ENCODE data around the gene CWF19L1.
"Not testable (repeated sequence)": the region's sequence is repeated elsewhere in the genome, so short reads cannot be mapped to it uniquely, and the experiment has no call there.

Gene CWF19L1

DNA sequence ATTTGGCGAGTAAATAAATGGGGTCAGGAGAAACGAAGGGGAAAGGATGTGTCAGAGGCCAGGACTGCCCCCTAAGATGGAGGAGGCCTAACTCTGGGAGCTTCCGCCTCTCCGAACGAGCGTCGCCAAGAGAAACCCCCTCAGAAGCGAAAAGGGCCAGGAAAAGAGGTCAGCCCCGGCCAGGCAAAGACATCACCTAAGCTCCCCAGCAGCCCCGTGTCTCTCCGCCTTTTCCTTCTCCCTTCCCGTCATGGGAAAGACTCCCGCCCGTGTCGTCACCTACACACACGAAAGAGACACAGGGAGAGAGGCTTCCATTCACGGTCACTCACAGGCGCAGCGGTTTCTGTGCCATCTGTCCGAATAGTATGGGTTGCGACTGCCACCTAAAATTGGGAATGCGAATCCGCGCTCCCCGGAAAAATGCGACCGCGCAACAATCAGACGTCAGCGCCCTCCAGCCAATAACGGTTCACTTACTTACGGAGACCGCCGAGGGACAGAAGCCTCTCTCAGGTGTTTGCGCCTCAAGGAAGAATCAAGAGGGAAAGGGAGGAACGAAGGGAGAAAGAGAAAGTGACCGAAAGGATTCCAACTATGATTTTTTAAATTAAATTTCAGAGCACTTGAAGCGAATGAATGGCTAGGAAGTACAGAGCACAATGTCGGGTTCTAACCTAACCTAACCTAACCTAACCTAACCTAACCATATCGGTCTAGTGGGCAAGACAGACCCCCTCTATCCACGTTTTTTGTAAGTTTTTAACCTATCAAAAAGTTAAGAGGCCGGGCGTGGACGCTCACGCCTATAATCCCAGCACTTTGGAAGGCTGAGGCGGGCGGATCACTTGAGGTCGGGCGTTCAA, at the start of gene CWF19L1:
Gene CWF19L1 (minus strand): TSS at position 400 of the 866 bp plus-strand sequence. CDS start 45 bp downstream, at position 355.
- peak; percentile 91 for DNase-seq (ENCODE audit: low spot score)

GRCh38 chr10:100315615-100316014, 48.2 kb upstream of the CWF19L1 start:
- no peak for DNase-seq (ENCODE audit: low spot score)

- DNase-seq (ENCODE audit: low spot score), result no peak
These were observed 43.9 kb upstream of the CWF19L1 start for GRCh38 chr10:100311298-100311697.

DNA sequence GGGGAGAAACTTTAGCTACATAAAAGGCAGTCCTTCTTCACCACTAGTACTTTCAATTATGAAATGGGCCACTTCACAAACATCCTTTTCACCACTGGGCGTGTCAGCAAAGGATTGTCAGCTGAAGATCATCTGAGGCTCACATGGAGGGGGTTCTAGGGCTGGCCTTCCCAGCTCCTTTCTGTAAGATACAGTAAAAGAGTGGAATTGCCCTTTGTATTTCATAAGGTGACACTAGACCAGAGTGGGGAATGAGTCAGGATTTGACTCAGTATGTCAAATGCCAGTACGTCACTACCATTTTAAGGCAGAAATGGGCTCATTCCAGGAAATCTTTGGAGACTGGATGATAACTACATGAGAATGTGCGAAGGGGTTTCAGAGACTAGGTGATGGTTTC, 40.2 kb upstream of the CWF19L1 start:
- no peak for DNase-seq (ENCODE audit: low spot score)

DNA sequence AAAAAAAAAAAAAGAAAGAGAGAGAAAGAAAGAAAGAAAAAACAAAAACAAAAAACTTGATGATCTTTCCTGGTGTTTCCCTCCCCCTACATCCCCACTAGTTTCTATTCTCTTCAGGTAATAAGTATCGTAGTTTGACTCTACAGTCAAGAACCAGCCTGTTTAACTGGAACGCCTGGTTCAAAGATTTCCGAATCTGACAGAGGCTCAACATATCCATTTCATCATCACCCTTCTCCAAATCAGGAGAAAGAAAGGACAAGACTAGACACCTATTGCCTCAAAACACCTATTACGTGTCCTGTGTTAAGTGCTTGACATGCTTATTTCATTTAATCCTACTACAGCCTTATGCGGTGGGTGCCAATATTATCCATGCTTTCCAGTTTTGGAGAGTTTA, 39.4 kb upstream of the CWF19L1 start:
- DNase-seq (ENCODE audit: low spot score), result no peak

GRCh38 chr10:100304414-100304813, 37.0 kb upstream of the CWF19L1 start:
- no peak for DNase-seq (ENCODE audit: low spot score)

DNA sequence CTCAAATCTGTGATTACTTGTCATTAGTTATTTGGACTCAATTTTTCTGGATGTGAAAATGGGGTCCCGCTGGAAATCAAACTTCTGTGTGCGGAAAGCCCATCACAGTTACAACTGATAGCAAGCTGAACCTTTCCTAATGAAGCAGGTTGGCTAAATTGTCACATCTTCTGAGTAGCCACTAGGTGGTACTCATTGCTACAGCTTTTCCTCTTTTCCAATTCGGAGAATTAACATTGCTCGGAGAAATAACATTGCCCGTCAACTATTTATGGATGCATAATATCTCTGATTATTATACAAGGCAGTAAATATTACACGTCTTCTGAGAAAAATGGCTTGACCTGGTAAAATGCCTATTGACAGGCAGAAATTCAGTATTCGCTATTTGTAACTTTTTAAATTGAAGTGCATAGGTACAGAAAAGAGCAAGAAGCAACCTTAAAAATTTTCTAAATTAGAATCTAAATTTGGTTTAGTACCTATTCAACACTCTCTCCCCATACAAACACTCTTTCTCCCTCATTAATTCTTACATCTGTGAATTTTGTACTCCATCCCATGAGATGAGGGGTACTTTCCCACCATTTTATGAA, 36.4 kb upstream of the CWF19L1 start:
- DNase-seq (ENCODE audit: low spot score), result no peak

- DNase-seq (ENCODE audit: low spot score), result not testable (repeated sequence)
These were observed 33.7 kb upstream of the CWF19L1 start for GRCh38 chr10:100301123-100301522.

DNA sequence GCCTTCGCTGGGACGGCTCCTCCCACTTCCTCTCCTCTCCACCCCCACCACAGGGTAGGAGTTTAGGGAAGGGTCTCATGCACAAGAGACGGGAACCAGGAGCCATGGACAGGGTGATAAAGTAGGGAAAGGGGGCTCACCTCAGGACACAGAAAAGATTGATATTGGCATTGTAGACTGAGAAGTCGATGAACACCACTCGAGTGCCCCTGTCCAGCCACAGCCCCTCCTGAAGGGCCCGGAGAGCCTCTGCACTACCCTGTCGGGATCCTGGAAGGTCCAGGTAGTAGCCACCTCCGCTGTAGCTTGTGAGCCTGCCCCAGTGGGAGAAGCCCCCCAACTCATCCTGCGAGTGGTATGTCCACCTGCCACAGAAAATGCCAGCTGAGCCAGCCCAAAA, 29.8 kb upstream of the CWF19L1 start:
- DNase-seq (ENCODE audit: low spot score), result no peak

DNA sequence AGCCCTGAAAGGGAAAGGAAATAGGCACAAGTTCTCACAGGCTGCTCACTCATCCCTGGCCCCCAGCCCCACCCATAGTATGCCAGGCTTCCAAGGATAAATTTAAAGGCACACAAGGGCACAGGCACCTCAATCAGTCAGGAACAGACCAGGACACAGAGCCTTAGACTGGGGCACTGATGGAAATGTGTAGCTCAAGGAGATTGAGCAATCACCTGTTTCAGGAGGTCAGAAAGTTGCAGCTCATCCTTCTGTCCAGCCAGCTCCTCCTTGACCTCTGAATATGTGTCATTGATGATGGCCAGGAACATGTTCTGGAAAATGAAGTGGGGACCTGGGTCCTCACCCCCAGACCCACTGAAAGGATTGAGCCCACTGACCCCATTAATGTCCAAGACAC, 25.6 kb upstream of the CWF19L1 start:
- DNase-seq (ENCODE audit: low spot score), result no peak

DNA sequence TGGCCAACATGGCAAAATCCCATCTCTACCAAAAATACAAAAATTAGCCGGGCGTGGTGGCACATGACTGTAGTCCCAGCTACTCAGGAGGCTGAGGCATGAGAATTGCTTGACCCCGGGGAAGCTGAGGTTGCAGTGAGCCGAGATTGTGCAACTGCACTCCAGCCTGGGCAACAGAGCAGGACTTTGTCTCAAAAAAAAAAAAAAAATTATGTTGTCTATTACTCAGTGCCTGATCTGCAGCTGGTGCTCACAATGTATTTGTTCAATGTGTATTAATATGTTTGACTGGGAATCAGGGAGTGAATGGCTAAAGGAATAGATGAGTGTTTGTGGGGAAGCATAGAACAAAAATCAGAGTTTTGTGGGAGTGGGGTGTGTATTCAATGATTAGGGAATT, 24.9 kb upstream of the CWF19L1 start:
- not testable (repeated sequence) for DNase-seq (ENCODE audit: low spot score)

GRCh38 chr10:100291356-100291755, 23.9 kb upstream of the CWF19L1 start:
- no peak for DNase-seq (ENCODE audit: low spot score)

- DNase-seq (ENCODE audit: low spot score), result no peak
These were observed 22.2 kb upstream of the CWF19L1 start for GRCh38 chr10:100289641-100290040.

- DNase-seq (ENCODE audit: low spot score), result no peak
These were observed 20.8 kb upstream of the CWF19L1 start for GRCh38 chr10:100288196-100288595.

- no peak for DNase-seq (ENCODE audit: low spot score)
These were observed 20.3 kb upstream of the CWF19L1 start for GRCh38 chr10:100287756-100288155.

- DNase-seq (ENCODE audit: low spot score), result peak; percentile 95
These were observed 18.9 kb upstream of the CWF19L1 start, which contains the start of gene BLOC1S2 for GRCh38 chr10:100286051-100287033. TSS of gene BLOC1S2 (minus strand) at chr10:100286680. CDS start at chr10:100286659, 21 bp downstream.

DNA sequence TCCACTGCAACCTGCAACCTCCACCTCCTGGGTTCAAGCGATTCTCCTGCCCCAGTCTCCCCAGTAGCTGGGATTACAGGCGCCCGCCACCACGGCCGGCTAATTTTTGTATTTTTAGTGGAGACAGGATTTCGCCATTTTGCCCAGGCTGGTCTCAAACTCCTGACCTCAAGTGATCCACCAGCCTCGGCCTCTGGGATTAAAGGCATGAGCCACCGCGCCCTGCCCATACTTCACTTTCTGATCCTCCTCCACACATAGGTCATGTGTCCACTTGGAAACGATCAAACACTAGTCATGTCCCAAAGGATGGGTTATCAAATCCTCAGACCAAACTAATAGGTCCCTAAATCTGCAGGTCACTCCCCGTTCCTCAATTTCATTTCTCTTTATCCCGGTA, 17.9 kb upstream of the CWF19L1 start:
- DNase-seq (ENCODE audit: low spot score), result not testable (repeated sequence)

DNA sequence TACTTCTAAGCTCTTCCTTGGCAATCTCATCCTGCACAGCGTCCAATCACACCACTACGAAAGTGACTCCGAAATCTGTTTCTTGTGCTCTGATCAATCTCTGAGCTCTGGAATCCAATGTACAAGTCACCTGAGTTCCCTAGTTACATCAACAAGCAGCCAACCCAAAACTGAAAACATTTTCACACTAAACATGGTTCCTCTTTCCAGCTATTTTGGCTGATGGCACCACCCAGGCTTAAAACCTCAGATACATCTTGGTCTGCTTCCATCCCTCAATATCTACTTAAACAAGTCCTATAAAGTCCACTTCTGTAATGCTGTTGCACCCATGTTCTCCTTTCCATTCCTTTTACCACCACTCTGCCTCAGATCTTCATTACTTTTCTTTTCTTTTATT, 15.5 kb upstream of the CWF19L1 start:
- DNase-seq (ENCODE audit: low spot score), result no peak

DNA sequence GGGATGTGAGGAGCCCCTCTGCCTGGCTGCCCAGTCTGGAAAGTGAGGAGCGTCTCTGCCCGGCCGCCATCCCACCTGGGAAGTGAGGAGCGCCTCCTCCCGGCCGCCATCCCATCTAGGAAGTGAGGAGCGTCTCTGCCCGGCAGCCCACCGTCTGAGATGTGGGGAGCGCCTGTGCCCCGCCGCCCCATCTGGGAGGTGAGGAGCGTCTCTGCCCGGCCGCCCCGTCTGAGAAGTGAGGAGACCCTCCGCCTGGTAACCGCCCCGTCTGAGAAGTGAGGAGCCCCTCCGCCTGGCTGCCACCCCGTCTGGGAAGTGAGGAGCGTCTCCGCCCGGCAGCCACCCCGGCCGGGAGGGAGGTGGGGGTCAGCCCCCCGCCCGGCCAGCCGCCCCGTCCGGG, 9.5 kb upstream of the CWF19L1 start:
- DNase-seq (ENCODE audit: low spot score), result not testable (repeated sequence)

GRCh38 chr10:100265821-100266485, 1.5 kb downstream of the CWF19L1 start:
- no peak for DNase-seq (ENCODE audit: low spot score)

GRCh38 chr10:100254191-100254590, 13.2 kb downstream of the CWF19L1 start:
- DNase-seq (ENCODE audit: low spot score), result no peak

- no peak for DNase-seq (ENCODE audit: low spot score)
These were observed 14.4 kb downstream of the CWF19L1 start for GRCh38 chr10:100253041-100253440.
